ENCODE measurements around the gene HCN2. TPM values are rescaled to one million over a fixed set of nuclear protein-coding genes. Genes with fewer than 3 reads are reported as not detected.

The HCN2 gene
- total RNA-seq, 2 experiments from 2014 or later: 0.18 TPM

DNA sequence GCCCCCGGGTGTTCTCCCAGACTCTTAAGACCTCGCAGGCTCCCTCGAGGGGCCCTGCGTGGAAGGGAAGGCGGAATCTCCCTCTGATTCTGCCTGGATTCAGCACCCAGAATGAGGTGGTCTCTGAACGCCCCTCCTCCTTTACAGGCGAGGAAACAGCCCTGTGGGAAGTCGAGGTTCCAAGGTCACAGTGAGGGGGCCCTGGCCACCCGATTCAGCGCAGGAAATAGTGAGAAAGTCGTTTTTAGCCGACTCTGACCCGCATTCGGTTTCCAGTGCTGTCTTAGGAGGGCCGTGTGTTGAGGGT, 16.2 kb upstream of the HCN2 start:
- H3K36me3 Mint-ChIP-seq (ENCODE audit: low read depth): peaks cover 16% of the 10 kb centered on the region
- H3K4me1 Mint-ChIP-seq (ENCODE audit: low read depth): peaks cover 43% of the 10 kb centered on the region
- DNase-seq: no peak
- peak overlapping the region; percentile 69 for H3K27ac Mint-ChIP-seq
- no peak for ATAC-seq
- TF ChIP-seq, protein P1, sequence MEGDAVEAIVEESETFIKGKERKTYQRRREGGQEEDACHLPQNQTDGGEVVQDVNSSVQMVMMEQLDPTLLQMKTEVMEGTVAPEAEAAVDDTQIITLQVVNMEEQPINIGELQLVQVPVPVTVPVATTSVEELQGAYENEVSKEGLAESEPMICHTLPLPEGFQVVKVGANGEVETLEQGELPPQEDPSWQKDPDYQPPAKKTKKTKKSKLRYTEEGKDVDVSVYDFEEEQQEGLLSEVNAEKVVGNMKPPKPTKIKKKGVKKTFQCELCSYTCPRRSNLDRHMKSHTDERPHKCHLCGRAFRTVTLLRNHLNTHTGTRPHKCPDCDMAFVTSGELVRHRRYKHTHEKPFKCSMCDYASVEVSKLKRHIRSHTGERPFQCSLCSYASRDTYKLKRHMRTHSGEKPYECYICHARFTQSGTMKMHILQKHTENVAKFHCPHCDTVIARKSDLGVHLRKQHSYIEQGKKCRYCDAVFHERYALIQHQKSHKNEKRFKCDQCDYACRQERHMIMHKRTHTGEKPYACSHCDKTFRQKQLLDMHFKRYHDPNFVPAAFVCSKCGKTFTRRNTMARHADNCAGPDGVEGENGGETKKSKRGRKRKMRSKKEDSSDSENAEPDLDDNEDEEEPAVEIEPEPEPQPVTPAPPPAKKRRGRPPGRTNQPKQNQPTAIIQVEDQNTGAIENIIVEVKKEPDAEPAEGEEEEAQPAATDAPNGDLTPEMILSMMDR (IDR thresholded peaks at IDR 0.05): no peak
- intact Hi-C loops (cut with micrococcal nuclease): no loop called here
- no peaks in the 10 kb centered on the region for H3K9me3 Mint-ChIP-seq
- POLR2A ChIA-PET: no interaction called here
- H3K27me3 Mint-ChIP-seq: no peaks in the 10 kb centered on the region
- H3K4me3 Mint-ChIP-seq: peak overlapping the region; percentile 87
- CTCF ChIA-PET: interaction anchor here (2.0 kb wide), 1 partner anchor 10 kb away, joined by 7 read pairs; no protein-coding TSS in a partner anchor

DNA sequence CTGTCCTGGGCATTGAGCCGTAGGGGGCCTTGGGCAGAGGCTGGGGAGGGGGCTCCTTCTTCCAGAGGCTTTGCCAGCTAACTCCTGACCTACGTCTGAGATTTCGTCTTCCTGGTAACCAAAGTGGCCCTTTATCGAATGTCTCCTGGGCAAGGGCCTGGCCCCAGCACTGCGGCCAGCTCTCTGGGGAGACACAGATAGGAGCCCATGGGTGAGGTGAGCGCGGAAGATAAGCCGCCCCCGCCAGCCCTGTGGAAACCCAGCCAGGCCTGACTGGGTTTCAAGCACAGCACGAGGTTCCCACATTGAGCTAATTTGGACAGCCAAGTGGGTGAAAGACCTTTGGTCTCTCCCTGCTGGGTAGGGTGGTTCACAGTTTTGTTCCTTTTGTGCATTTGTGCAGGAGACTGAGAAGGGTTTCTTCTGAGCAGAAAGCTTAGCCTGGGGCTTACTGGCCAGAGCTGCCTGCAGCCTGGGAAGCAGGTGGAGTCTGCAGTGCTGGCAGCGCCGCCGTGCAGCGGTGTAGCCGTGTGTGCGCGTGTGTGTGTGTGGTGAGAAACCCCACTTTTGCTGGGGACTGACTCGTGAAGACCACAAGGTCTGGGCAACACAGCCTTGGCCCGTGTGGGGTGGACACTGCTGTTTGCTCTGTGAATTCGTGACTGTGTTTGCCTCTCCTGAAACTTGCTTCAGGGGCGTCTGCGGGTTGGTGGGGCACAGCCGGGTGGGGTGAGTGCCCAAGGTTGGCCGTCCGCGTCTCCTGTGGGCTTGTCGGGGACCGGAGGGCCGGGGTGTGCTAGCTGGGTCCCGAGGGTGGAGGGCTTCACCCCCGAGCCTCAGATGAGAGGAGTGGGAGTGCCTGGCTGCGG, 14.8 kb upstream of the HCN2 start:
- H3K27ac Mint-ChIP-seq: no peak overlapping the region

DNA sequence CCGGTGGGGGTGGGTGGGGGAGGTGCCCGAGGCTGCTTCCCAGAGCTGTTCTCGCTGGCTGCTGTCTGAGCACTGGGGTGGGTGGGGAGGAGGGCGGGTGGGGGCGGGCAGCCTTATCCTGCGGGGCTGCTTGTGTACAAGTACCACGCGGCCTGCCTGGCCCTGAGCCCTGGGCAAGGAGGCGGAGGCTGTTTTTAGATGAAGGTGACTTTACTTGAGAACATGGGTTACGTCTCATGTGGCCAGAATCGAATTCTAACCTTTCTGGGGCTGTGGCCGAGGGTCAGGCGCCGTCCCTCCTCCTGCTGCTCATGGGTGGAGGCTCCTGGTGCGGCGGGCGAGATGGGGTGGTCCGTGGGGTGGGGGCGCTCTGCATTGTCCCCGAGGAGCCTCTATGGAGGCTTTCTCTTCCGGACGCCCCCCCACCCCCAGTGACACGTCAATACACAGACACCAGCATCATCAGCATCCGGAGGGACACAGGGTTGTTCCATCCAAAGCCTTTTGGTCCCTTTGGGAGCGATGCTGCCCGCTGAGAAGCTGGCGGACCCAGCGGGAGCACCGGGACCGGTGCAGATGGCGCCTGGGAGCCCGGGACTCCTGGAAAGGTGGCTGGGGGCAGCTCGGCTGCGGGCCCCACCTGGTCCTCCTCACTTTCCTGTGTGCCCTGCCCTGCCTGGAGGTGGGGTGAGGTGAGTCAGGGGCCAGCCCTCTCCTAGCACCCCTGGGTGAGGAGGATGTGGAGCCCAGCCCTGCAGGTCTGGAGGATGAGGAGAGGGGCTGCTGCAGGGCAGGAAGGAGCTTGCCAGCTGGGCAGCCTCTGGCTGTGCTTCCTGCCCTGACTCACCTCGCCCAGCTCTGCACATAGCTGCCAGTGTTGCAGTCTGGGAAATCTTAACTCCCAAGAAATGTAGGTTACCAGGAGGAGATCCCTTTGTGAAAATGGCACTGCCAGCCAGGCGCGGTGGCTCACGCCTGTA, 13.9 kb upstream of the HCN2 start:
- Mint-ChIP-seq H3K9me3 (no peaks in the 10 kb centered on the region), H3K27ac (no peak overlapping the region), H3K36me3 (ENCODE audit: low read depth) (peaks cover 13% of the 10 kb centered on the region), H3K4me1 (ENCODE audit: low read depth) (peaks cover 38% of the 10 kb centered on the region), H3K4me3 (no peak overlapping the region), H3K27me3 (no peaks in the 10 kb centered on the region)
- CTCF ChIA-PET: interaction anchor here (0.8 to 2.0 kb wide), 5 partner anchors 8 to 408 kb away, joined by 3 to 12 read pairs (median 4); partner anchors contain the start of gene WDR18
- POLR2A ChIA-PET: interaction anchor here (0.9 to 1.8 kb wide), 3 partner anchors 10 to 54 kb away, joined by 3 to 8 read pairs (median 4); no protein-coding TSS in a partner anchor
- TF ChIP-seq, protein P1 (IDR thresholded peaks at IDR 0.05): no peak
- intact Hi-C loops (cut with micrococcal nuclease): no loop called here
- ATAC-seq (no peak), DNase-seq (no peak)

More for the DNA sequence above, 14.8 kb upstream of the HCN2 start:
- Mint-ChIP-seq H3K4me3 (peak overlapping the region; percentile 87), H3K36me3 (ENCODE audit: low read depth) (peaks cover 13% of the 10 kb centered on the region), H3K27me3 (no peaks in the 10 kb centered on the region), H3K9me3 (no peaks in the 10 kb centered on the region), H3K4me1 (ENCODE audit: low read depth) (peaks cover 40% of the 10 kb centered on the region)
- POLR2A ChIA-PET: interaction anchor here (0.7 to 1.8 kb wide), 5 partner anchors 9 to 86 kb away, joined by 3 to 8 read pairs (median 3); no protein-coding TSS in a partner anchor
- CTCF ChIA-PET: interaction anchor here (0.8 to 2.0 kb wide), 4 partner anchors 9 to 41 kb away, joined by 3 to 7 read pairs (median 3); no protein-coding TSS in a partner anchor
- intact Hi-C loops (cut with micrococcal nuclease): no loop called here
- ATAC-seq (no peak), DNase-seq (no peak)
- TF ChIP-seq, protein P1 (IDR thresholded peaks at IDR 0.05): no peak

DNA sequence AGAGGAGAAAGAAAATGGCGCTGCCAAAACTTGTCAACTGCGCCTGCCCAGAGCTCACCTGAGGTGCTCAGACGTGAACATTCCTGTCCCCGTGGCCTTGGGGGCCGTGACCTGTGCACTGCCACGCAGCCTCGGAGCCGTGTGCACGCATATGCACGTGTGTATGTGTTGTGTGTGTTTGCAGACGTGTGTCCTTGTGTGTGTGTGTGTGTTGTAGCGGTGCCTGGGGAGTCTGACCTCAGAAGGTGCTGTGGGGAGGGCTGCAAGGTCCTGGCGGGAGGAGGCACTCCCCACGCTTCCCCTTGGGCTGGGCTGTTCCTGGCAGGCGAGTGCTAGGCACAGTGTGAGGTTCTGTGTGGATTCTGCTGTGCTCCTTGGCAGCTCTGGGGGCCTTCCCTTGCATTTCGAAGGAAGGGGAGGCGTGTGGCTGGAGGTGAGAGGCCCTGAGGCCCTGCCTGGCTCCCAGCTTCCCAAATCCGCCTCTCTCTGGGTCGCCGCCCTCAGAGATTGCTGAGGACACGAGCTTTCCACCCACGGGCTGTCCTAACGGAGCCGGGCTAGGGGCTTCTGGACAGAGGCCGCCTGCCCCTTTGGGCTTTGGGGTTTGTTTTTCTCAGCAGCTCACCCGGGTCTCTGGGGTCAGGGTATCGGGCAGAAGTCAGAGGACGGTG, 12.8 kb upstream of the HCN2 start:
- POLR2A ChIA-PET: interaction anchor here (0.8 kb wide), 1 partner anchor 83 kb away, joined by 3 read pairs; no protein-coding TSS in a partner anchor
- CTCF ChIA-PET: interaction anchor here (1.3 to 1.5 kb wide), 3 partner anchors 8 to 407 kb away, joined by 3 to 12 read pairs (median 4); partner anchors contain the start of gene WDR18

More for the DNA sequence above, 12.8 kb upstream of the HCN2 start:
- Mint-ChIP-seq H3K4me3 (no peak overlapping the region), H3K9me3 (no peaks in the 10 kb centered on the region), H3K4me1 (ENCODE audit: low read depth) (peaks cover 32% of the 10 kb centered on the region), H3K27me3 (no peaks in the 10 kb centered on the region), H3K27ac (no peak overlapping the region), H3K36me3 (ENCODE audit: low read depth) (peaks cover 13% of the 10 kb centered on the region)
- intact Hi-C loops (cut with micrococcal nuclease): no loop called here
- ATAC-seq (no peak), DNase-seq (no peak)
- TF ChIP-seq, protein P1 (IDR thresholded peaks at IDR 0.05): no peak
